ENCODE results near the gene PLPP2.
"Not testable (repeated sequence)": the region's sequence is repeated elsewhere in the genome, so short reads cannot be mapped to it uniquely, and the experiment has no call there.

The PLPP2 gene

GRCh38 chr19:269241-269640, 22.0 kb downstream of the PLPP2 start:
- no peak for DNase-seq (ENCODE audit: low spot score)

GRCh38 chr19:262125-262524, 29.1 kb downstream of the PLPP2 start:
- no peak for DNase-seq (ENCODE audit: low spot score)

GRCh38 chr19:256804-257203, 34.4 kb downstream of the PLPP2 start:
- DNase-seq (ENCODE audit: low spot score), result not testable (repeated sequence)

GRCh38 chr19:252421-253186, 38.6 kb downstream of the PLPP2 start:
- DNase-seq (ENCODE audit: low spot score), result not testable (repeated sequence)

- no peak for DNase-seq (ENCODE audit: low spot score)
Measured at GRCh38 chr19:246551-246950, 44.7 kb downstream of the PLPP2 start.

- DNase-seq (ENCODE audit: low spot score), result not testable (repeated sequence)
Measured at GRCh38 chr19:245900-246299, 45.3 kb downstream of the PLPP2 start.

GRCh38 chr19:245457-245856, 45.7 kb downstream of the PLPP2 start:
- no peak for DNase-seq (ENCODE audit: low spot score)
